NCI-H1105 (cell line): ENCODE results near the gene ZC3H14.
A peak's percentile ranks its signal among the peaks of the same experiment; 100 is the strongest.
"Not testable (repeated sequence)": the region's sequence is repeated elsewhere in the genome, so short reads cannot be mapped to it uniquely, and the experiment has no call there.

Experiments used
- DNase-seq: peaks from one replicate; lab custom pipeline; 2025; lab: John Stamatoyannopoulos, UW

ZC3H14 gene, protein sequence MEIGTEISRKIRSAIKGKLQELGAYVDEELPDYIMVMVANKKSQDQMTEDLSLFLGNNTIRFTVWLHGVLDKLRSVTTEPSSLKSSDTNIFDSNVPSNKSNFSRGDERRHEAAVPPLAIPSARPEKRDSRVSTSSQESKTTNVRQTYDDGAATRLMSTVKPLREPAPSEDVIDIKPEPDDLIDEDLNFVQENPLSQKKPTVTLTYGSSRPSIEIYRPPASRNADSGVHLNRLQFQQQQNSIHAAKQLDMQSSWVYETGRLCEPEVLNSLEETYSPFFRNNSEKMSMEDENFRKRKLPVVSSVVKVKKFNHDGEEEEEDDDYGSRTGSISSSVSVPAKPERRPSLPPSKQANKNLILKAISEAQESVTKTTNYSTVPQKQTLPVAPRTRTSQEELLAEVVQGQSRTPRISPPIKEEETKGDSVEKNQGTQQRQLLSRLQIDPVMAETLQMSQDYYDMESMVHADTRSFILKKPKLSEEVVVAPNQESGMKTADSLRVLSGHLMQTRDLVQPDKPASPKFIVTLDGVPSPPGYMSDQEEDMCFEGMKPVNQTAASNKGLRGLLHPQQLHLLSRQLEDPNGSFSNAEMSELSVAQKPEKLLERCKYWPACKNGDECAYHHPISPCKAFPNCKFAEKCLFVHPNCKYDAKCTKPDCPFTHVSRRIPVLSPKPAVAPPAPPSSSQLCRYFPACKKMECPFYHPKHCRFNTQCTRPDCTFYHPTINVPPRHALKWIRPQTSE

DNA sequence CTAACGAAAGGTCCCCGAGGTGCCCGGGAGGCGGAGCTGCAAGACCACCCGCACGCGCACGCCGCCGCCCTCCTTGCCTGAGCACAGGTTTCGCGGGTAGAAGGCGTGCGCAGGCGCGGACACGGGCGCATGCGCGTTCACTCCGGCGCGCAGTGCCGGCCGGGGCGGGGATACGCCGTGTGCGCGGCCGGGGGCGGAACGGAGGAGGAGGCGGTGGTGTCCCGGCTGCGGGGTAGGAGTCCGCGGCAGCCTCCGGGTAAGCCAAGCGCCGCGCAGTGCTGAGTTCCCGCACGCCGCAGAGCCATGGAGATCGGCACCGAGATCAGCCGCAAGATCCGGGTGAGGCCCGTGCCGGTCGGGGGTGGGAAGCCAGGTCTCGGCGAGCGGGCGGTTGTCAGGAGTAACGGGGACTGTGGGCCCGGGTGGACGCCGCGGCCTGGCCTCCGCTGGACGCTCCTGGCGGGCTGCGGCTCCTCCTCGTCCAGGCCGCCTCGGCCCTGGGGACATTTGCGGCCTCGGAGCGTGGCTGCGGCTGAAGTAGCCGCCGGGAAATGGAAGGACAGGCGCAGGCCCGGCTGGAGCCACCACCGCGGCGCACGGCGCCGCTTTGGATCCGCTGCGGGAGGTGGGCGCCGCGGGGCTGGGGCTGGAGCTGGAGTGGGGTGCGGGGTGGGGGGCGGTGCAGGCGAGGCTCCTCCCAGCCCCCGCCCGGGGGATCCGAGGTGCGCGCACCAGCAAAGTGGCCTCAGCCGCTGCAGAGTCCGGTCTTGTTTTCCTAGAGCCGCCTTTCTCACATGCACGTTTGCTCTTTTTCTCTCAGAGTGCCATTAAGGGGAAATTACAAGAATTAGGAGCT, at the start of gene ZC3H14:
ZC3H14 (plus strand) TSS at position 207 of the 856 bp plus-strand sequence; CDS start at position 304, 97 bp downstream.
- DNase-seq = peak; percentile 85

DNA sequence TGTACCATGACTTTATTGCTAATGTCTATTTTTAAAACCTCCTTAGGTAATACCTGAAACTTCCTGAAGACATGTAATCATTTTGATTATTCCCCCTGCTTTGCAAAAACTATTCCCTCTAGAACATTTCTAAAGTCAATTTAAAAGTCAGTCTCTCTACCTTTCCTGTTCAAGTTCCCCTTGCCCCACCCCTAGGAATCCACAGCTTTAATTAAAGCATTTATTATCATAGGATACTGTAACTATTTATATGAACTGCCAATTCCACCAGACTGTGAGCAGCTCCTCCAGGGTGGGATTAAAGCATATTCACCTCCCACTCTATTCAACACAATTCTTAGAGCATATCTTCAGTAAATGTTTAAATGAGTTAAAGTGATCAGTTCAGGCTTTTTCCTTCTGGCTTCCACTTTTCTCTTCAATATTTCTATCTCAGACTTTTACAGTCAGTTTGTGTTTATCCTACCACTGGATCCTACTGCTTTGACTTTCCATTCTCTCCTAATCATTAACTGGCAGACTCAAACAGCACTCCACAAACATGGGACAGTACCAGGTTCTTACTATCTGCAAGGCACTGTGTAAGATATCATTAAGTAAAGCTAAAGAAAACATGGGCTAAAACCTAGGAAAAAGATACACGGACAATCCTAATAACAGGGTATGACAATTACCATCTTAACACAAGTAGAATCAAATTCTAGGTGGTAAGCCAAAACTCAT, 47.2 kb upstream of the ZC3H14 start:
- DNase-seq = no peak

DNA sequence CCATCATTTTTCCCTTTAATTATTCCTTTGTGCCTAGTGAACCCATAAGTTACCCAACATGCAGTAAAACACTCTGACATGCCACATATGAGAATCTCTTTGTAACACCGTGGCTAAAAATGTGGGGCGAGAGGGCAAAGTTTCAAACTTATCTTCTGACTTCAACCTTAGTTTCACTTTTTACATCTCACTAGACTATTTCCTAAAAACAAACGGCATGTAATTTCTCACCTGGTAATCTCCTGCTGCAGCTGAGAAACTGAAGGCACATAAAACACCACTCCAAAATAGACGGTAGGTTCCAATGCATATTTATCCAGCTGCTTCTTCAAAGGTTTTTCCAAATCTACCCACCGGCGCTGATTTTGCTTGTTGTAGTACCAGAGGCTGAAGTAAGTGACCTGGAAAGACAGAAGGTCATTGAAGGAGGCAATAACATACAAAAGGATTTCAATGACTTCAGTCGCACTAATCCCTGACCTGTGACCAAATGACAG, 45.9 kb upstream of the ZC3H14 start:
- DNase-seq = no peak

DNA sequence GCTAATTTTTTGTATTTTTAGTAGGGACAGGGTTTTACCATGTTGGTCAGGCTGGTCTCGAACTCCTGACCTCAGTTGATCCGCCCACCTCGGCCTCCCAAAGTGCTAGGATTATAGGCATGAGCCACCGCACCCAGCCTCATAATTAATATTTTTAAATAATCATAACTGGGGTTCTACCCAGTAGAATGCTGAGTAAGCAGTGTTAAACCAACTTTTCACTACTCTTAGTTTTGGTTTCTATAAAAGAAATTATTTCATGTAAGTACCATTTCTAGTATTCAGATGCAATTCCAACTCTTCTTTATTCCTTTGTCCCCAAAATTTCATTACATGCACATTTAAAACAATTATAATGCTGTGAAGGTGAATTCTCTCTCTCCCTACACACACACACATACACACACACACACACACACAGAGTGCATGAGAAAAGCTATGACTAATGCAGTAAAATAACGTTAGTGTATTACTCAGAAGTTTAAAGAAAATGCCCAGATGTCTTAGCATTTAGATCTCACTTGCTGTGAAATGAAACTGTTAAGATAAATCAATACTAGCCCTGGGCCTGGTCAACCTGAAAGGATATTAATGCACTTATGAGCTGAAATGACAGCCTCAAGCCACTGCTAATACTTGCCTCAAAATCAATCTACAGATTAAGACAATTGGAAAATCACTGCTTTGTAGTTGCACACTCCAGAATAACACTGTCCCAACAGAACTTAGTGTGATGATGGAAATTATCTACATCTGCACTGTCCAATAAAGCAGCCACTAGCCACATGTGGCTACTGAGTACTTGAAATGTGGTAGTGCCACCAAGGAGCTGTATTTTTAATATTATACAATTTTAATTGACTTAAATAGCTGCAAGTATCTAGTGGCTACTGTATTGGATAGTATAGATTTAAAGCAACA, 44.0 kb upstream of the ZC3H14 start:
- no peak for DNase-seq

DNA sequence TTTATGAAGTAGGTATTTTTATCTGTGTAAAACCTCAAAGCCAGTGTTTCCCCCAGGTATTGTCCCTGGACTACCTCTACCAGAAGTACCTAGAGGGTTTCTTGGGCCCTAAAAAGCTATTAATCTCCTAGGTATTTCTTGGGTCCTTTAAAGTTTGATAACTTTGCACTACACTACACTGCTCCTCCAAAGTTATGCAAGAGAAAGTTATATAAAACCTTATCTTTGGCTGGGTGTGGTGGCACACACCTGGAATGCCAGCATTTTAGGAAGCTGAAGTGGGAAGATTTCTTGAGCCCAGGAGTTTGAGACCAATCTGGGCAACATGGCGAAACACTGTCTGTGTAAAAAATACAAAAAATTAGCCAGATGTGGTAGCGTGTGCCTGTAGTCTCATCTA, 42.9 kb upstream of the ZC3H14 start:
- no peak for DNase-seq

DNA sequence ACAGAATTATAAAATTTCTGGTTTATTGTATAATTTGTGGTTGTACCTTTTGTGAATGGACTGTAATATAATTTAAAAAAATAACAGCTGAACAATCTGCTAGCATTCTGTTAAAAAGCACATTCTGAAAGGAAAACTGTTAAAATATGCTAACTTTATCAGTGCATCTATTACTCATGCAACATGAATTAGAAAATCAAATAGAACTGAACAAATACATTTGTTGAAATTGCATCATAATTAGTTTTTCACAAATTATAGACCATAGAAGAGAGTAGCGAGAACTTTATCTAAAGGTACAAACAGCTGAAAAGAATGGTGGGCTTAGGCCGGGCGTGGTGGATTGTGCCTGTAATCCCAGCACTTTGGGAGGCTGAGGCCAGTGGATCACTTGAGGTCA, 41.0 kb upstream of the ZC3H14 start:
- no peak for DNase-seq

DNA sequence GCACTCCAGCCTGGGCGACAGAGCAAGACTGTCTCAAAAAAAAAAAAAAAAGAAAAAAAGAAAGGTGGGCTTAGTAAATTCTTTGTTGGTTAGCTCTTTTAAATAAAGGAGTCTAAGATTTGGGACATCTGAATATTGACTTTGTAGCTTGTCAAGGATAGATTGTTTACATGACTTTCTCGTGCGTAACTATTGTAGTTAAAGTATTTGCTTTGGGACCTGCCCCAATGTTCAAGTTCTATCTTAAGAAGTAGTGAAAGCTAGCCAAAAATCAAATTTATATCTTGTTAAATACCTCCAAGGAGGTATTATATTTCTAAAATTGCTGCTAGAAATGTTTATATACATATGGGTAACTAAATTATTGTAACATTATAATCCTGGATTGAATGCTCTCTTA, 40.4 kb upstream of the ZC3H14 start:
- no peak for DNase-seq

DNA sequence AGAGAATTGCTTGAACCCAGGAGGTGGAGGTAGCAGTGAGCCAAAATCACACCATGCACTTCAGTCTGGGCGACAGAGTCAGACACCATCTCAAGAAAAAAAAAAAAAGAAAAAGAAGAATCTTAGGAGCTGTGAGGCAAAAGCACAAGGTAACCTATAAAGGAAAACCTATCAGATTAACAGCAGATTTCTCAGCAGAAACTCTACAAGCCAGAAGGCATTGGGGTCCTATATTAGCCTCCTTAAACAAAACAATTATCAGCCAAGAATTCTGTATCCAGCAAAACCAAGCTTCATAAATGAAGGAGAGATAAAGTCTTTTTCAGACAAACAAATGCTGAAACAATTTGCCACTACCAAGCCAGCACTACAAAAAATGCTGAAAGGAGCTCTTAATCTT, 32.9 kb upstream of the ZC3H14 start:
- not testable (repeated sequence) for DNase-seq

DNA sequence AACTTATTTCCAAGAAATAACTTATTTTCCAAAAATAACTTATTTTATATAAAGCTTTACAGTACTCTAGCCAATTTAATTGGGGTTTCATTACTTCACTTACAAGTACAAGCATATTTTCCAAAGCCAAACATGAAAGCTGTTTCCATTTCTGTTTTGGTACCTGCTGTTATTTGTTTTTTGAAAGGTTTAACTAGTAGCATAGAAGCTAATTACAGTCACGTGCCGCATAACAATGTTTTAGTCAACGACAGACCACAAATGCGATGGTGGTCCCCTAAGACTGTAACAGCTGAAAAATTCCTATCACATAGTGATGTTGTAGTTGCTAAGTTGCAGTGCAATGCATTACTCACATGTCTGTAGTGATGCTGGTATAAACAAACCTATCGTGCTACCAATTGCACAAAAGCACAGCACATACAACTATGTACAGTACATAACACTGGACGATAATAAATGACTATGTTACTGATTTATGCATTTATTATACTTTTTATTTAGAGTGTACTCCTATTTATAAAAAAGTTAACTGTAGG, 29.7 kb upstream of the ZC3H14 start:
- DNase-seq = no peak

DNA sequence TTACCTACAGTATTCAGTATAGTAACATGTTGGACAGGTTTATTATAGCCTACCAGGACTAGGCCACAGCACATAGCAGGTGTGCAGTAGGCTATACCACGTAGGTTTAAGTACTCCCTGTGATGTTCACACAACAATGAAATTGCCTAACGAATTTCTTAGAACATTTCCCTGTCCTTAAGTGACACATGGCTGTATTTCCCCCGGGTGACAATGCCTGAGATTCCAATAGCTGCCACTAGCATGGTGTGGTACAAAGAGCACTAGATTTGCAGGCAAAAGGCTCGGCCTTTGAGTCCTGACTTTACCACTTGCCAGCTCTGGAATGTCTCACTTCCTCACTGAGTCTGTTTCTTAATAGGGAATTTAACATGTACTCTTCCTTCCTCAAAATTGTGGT, 27.7 kb upstream of the ZC3H14 start:
- DNase-seq = no peak

DNA sequence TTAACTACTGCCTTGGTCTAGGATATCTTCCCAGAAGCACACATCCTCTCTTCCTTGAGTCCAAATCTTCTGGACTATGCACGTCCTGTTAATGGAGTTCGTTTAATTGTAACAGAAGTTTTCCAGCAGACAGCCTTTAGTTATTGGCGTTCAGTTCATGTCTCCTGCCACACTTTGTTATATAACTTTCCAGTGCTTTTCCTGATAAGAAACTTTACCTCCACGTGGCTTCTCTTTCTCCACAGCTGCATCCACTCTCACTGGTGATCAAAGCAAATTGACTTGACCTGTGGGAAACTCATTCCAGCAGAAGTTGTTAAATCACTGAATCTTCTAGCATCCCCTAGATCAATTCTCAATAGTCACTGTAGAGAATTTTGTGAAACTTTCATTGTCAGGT, 27.0 kb upstream of the ZC3H14 start:
- no peak for DNase-seq

DNA sequence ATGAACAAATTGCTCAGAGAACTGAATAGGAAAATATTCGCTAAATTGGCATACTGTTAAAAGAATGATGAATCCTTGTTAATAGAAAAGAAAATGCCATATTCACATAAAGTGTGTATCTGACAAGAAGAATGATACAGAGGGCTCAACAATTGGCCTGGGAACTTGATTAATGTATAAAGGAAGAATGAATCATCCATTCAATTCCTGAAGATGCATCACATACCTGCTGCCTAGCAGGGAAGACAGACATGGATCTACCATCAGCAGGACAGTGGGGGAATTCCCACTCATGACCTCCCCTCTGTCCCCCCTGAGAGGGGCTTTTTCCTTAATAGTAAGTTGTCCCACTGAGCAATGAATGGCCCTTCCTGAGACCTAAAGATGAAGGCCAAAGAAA, 21.5 kb upstream of the ZC3H14 start:
- no peak for DNase-seq

DNA sequence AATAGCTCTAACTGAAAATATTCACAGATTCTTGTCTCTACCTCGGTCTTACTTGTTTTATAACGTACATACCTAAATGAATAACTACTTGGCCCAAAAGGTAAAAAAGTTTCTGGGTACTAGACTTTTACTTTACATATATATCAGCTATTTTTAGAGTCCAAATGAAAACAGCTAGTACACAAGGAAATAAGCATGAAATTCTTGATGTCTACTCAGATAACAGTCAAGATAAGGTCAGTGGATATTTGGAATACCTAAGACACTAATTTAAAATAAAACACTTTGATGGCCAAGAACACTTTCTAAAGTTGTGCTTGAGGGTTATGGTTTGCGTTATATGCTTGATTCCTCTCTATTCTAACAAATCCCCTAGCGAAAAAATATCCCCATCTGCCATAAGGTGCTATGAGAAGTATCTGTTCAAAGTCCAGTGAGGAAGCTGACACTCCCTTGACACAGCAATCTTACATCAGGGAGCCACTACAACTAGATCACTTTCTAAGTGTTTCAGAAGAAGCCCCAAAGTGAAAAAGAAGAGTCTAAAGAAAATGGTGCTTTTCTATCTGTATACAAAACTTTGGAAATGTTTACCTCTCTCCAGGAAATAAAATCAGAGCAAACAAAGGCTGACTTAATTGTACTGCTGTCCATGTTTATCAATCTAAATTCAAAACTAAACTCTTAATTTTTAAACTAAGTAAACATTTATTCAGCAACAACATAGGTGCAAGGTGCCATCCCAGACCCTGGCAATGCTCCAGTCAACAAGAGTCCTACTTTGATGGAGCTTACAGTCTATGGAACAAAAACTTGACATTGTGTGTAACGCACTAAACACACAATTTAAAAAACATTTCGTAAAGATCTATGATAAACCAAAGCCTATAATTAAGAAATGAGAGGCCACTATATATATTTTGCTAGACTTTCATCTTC, 19.7 kb upstream of the ZC3H14 start:
- no peak for DNase-seq

DNA sequence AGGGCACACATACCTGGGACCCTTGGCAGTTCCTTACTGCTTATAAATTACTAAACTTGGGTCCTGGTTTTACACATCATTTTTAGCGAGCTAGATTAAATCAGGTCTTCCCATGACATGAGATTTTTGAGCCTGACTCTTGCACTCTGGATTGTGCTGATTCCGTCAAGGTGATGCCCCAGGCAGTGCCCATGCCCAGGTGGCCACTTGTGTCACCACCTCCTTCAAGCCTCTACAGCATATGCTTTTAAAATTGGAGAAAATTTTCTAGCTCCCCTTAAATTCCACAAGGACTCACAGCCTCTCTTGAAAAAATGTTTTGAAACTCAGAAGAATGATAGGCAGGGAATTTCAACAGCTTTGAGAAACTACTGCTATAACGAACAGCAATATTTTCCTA, 17.6 kb upstream of the ZC3H14 start:
- no peak for DNase-seq

DNA sequence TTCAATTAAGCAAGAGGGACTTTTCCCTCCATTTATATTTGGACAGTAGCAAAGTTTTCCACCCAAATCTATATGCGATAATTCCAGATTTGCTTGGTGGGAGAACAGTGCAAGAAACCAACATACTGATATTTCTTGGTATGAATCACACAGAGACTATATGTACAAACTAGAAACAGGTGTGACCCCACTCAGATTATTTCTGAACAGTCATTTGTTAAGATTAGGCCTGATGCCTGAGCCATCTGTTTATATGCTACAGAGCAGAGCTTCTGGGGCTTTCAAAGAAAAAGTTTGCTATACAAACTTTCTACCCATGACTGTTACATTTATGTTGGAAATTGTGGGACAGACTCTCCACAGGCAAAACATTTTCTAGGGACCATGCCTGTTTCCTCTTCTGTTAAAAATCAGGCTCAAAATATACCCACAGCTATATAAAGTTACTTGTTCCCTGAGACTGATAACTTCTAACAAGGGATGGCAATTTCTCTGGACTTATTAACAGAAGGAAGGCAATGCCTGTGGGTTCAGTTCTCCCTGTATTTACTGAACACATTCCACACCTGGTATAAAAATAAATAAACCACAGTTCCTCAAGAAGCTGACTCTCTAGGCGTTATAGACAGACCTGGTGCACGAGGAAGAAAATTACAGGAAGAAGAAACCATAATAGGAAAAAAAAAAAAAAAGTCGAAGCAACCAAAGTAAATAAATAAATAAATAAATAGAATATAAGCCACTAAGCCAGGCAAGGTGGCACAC, 16.0 kb upstream of the ZC3H14 start:
- no peak for DNase-seq

DNA sequence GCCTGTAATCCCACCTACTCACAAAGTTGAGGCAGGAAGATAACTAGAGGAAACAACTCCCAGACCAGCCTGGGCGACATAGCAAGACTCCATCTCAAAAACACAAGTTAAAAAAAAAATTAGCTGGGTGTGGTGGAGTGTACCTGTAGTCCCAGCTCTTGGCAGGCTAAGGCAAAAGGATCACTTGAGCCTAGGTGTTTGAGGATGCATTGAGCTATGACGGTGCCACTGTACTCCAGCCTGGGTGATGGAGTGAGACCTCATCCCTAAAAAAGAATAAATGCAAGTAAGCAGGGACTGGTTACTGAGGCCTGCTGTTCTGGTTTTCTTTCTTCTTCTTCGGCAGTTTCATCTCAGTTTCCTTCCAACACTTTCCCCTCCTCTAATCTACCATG, 15.5 kb upstream of the ZC3H14 start:
- DNase-seq = no peak

DNA sequence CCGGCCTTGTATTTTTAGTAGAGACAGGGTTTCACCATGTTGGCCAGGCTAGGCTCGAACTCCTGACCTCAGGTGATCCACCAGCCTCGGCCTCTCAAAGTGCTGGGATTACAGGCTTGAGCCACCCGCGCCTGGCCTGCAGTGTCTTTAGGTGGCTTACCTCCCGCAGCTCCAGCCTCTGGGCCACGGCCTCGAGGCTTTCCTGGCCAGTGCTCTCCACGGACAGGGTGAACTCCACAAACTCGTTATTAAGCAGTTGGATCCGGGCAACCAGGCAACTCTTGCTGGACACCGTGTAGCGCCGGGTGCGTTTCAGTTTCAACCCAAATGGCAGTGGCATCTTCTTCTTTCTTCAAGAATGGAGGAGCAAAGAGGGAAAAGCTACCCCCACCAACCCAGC, 12.8 kb upstream of the ZC3H14 start:
- DNase-seq = no peak

DNA sequence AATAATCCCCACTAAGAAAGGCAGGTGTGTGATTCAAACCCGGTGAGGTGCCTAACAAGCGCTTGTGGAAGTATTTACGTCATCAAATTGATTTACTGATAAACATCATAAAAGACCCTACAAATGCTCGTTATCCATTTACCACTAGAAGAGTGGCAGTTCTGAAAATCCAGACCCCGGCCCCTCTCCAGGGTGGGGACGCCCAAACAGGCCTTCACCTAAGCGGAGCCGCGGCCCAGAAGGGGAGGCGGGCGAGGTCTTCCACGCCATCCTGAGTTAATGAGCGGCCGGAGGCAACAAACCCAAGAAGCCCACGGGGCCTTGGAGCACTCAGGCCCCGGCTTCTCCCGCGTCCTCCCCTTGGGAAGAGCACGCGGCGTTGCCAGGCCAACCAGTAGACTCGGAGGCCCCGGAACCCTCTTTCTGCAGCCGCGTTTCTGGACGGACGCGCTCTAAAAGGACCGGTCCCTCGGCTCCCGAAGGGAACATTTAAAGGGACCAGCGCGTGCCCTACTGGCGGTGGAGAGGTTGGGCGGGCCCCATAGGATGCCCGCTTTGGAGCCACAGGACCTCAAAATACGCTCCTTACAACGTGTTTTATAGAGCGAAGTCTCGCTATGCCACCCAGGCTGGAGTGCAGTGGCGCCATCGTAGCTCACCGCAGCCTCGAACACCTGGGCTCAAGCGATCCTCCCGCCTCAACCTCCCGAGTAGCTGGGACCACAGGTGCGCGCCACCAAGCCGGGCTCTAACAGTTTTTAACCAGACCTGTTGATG, 11.6 kb upstream of the ZC3H14 start:
- DNase-seq = no peak
